GM12873 (cell line): Measurements from ENCODE around the gene COL6A2.

Experiments
- CTCF ChIP-seq: IDR thresholded peaks from 2 replicates; pipeline ENCODE4 v1.5.1; 2012; ENCODE audit warnings: low read depth, mild to moderate bottlenecking, moderate library complexity, low read length, control low read depth; ENCODE audit not compliant: insufficient read depth; ENCODE audit errors: missing control alignments

COL6A2 gene

DNA sequence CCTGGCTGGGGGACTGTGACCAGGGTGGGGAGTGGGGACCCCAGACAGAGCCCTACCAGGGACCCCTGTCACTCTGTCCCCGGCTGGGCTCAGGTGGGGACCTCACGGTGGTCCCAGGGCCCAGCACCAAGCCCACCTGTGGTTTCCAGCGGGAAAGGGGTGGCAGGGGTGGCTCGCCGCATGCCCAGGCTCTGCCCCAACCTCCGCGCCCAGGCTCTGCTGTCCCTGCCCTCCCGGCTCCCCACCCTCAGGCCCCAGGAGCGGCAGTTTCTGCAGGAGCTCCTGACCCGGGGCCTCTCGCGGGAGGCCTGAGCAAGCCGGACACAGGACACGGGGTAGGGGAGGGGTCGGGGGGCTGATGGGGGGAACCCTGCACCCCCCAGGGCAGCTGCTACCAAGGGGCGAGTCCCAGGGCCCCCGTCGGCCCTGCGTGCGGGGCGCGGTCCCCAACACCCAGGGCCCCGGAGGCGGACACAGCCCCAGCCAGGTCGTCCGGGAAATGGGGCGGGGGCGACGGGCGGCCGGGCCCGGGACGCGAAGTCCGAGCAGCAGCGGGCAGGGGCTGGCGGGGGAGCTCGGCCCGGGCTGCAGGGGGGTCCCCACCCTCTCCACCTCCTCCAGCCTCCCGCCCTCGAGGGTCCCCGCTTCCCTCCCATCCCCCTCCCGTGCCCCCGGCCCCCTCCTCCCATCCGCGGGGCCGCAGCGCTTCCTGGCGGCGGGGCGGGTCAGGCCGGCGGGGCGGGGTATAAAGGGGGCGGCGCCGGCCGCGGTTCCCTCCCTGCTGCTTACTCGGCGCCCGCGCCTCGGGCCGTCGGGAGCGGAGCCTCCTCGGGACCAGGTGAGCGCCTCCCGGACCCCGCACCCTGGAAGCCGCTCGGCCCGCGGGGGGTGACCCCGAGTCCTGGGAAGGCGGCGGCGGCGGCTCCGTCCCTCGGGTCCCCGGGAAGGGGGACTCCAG, at the start of gene COL6A2:
COL6A2 (plus strand) TSS at position 777 of the 958 bp plus-strand sequence.
- no peak for TF ChIP-seq CTCF

DNA sequence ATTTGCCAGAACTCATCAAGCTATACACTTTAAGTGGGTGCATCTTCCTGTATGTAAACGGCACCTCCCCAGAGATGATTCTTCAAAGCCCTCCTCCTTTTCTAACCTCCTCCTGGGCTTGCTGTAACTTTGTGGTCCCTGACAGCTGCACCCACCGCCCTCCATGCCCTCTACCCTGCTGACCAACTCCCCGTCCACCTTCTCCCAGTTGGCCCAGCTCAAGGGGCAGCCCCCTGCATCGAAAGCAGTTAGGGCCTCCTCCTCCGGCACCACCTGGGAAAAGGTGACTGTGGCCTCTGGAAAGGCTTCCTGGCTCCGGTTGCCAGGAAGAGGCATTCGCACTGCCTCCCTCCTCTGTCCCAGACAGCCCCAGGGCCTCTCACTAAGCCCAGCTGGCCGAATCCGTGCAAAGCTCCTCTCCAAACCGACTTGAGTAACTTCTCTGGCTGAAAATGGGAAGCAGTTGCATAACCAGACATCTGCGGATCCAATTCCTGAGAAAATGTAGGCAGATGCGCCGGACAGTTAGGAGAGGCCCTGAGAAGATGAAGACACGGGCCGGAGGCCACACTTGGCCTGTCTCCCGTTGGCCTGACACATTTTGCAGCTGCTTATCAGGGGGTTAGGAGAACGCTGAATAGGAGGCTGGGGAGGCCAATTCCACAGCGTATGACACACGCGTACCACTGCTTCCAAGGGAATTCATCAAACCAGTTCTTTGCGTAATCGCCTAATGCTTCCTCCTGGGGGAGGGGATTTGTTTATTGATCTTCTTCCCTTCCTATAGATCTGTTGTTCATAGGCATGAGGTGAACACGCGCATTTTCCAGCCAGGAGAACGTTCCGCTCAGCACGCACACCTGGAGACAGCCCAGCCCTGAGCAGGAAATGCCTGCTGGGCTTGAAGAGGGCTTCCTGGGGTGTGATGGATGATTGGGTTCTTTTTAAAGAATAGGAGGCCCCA, 48.7 kb upstream of the COL6A2 start:
- no peak for TF ChIP-seq CTCF

- TF ChIP-seq CTCF, result no peak
Measured at GRCh38 chr21:46049890-46050667, 47.8 kb upstream of the COL6A2 start.

- no peak for TF ChIP-seq CTCF
Measured at GRCh38 chr21:46050668-46051378, 47.1 kb upstream of the COL6A2 start.

- no peak for TF ChIP-seq CTCF
Measured at GRCh38 chr21:46051379-46051770, 46.5 kb upstream of the COL6A2 start.

DNA sequence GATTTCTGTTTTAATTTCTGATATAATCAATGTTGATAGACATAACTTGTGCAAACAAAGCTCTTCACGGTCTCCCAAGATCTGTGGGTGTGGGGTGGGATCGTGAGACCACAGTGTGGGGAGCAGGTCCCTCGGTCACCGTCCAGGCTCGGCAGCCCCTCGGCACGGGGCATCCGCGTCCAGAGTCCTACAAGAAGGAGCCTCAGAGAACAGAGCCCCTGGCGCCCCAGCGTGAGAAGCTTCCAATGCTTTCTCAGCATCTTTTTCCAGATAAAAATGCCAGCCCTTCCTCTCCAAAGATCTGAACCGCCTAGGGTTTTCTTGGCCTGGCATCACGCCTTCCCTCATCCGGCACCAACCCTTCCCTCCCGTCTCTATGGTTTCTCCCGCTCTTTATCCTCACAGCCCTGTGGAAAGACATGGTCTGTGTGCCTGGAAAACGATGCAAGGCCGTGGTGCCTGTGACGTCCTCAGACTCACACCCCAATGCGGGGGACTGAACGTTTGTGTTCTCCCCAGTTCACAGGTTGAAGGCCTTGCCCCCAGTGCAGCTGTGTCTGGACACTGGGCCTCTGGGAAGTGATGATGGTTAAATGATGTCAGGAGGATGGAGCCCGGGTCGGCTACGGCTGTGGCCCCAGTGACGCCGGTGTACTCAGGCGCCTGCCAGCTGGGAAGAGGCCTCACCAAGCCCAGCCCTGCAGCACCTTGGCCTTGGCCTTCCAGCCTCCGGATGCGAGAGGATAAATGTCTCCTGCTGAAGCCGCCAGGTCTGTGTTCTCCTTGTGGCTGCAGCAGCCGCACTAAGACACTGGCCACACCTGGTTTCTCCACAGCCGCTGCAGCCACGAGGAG, 45.9 kb upstream of the COL6A2 start:
- TF ChIP-seq CTCF, result no peak
